GM19455 (cell line): ENCODE data around the gene HDHD3.
A peak's percentile ranks its signal among the peaks of the same experiment; 100 is the strongest.
"Not testable (repeated sequence)": the region's sequence is repeated elsewhere in the genome, so short reads cannot be mapped to it uniquely, and the experiment has no call there.

Experiments used
- ATAC-seq: cut with Tn5 transposase; IDR thresholded peaks from one replicate; pipeline ENCODE4 v1.9.1; 2021; ENCODE audit not compliant: unreplicated experiment

Gene HDHD3

DNA sequence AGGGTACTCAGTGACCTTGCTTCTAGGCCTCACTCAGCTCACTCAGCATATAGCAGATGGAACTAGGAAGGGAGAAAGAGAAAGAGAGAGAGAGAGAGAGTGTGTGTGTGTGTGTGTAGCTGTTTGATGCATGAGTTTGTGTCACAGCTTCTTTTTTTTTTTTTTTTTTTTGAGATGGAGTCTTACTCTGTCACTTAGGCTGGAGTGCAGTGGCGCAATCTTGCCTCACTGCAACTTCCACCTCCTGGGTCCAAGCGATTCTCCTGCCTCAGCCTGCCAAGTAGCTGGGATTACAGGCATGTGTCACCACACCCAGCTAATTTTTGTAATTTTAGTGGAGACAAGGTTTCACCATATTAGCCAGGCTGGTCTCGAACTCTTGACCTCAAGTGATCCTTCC is 11.1 kb downstream of the HDHD3 start:
- not testable (repeated sequence) for ATAC-seq

DNA sequence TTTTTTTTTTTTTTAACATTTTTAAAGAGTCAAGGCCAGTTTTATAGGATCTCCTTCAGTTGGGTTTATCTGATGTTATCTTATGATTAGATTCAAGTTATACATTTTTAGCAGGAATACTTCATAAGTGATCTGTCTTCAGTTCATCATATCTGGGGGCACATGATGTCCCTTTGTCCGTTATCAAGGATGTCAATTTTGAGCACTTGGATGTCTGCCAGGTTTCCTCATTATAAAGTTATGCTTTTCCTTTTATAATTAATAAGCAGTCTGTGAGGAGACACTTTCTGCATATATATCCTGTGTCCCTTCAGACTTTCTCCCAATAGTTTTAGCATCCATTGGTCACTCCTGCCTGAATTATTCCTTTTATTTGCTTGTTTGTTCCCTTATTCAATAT is 11.8 kb downstream of the HDHD3 start:
- no peak for ATAC-seq

DNA sequence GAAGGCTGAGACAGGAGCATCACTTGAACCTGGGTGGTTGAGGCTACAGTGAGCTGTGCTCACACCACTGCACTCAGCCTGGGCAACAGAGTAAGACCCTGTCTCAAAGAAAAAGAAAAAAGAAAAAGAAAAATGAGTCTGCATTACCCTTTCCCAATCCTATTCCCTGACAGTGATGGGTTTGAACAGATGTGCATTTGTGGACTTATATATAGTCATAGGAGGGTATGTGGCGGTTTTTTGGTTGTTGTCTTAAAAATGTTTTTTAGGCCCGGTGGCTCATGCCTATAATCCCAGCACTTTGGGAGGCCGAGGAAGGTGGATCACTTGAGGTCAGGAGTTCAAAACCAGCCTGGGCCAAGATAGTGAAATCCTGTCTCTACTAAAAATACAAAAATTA is 13.4 kb downstream of the HDHD3 start:
- ATAC-seq = no peak

DNA sequence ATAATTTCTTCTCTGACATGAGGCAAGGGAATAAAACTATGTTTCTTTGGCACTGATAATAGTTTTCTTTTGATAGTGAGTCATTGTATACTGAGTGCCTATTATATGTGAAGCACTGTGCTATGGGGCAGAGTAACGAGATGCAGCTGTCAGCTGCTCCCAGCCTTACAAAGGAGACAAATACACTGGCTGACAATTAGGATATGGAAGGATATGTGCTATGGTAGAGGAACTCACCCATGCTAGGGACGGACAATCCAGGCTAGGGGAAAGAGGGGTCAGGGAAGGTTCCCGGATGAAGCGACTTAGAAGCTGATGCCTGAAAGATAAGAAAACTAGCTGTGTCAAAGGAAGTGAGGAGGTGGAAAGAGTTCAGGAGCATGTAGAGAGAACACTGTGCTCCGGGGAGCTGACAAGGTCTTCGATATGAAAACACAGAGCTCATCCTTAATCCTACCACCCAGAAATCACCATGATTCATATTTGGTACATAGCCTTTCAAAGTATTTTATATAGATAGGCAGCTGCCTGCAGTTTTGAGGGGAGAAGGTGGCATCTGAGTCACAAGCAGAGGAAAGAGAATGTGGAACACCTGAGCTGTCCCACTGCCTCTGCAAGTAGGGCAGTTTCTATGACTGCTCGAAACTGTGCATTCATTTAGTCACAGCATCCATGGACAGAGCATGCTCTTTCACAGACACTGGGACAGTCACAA is 15.3 kb downstream of the HDHD3 start:
- no peak for ATAC-seq

DNA sequence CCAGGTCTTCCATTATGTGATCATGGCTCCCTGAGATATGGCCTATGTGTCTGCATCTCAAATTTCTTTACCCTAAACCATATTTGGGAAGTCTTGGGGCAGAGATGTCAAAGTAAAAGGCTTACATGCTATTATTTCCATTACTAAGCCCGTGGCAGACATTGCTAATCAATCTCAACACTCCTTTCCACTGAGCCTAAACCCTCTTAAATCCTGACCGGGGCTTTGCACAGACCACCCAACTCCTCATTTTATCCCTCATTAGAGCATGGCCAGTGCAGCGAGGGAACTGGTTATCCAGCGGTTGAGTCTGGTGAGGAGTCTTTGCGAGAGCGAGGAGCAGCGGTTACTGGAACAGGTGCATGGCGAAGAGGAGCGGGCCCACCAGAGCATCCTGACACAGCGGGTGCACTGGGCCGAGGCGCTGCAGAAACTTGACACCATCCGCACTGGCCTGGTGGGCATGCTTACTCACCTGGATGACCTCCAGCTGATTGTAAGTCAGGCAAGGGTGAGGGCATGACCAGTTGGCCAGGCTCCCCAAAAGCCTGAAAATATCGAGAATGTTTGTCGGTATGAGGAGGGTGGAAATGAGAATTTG is 16.4 kb downstream of the HDHD3 start:
- no peak for ATAC-seq

DNA sequence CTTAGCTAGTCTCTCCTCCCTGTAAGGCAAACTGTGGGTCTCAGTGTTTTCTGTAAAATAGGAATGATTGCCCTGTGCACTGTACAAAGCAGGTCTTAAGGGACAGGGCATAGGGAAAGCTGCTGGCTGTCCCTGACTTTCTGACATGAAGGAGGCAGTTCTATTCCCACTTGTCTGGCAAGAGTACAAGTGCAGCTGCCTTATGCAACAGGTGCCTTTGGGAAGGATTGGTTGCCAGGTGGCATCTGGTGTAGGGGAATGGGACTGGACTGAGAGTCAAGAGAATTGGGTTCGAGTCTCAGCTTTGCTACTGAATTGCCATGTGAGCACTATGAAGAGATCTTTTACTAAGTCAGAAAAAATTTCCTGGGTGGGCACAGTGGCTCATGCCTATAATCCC is 17.4 kb downstream of the HDHD3 start:
- no peak for ATAC-seq

DNA sequence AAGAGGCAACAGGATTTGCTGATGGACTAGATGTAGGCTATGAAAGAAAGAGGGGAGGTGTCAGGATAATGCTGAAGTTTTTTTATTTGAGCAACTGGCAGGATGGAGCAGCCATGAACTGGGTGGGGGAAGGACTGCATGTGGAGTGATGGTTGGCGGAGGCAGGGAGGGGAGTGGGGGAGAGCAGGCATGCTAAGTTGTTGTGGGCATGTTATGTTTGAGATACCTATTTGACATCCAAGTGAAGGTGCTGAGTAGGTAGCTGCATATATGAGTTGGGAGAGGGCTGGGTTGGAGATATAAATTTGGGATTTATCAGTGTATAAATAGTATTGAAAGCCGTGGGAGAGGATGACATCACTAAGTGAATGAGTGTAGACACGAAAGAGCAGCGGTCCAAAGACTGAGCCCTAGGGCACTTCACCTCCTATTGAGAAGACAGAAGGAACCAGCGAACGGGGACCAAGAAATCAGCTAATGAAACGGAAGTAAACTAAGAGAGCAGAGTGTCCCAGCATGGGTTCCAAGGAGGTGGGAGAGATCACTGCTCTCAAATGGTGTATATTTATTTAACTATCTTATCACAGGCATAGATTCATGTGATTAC is 20.0 kb downstream of the HDHD3 start:
- no peak for ATAC-seq

DNA sequence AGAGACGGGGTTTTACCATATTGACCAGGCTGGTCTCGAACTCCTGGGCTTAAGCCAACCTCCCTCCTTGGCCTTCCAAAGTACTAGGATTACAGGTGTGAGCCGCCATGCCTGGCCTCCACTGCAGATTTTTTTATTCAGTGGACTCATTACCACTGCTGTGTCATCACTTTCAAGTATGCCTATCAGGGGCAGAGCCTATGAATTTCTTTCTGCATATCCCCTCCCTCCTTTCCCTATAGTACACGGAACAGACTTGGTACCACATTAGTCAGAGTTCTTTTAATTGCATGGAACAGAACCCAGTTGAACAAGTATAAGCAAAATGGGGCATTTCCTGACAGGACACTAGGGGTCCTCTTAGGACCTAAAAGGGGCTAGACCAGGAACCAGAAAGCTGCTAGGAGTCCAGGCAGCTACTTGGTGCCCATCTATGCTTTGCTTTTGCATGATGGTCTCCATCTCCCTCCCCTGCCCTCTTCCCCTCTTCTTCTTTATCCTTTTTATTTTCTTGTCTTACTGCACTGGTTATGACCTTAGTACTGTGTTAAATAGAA is 21.7 kb downstream of the HDHD3 start:
- no peak for ATAC-seq

DNA sequence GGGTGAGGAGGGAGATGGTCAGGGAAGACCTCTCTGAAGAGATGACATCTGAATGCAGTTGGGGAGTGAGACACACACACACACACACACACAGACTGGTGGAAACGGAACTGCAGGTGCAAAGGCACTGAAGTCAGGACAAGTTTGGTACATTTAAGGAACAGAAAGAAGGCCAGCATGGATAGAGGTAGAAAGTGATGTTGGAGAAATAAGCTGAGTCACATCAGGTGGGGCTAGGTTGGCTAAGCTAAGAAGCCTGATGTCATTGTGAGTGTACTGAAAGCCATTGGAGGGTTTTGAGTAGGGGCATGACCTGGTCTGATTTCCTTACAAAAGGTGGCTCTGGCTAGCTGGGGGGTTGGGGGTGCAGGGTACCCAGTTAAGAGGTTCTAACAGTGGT is 24.4 kb downstream of the HDHD3 start:
- no peak for ATAC-seq

DNA sequence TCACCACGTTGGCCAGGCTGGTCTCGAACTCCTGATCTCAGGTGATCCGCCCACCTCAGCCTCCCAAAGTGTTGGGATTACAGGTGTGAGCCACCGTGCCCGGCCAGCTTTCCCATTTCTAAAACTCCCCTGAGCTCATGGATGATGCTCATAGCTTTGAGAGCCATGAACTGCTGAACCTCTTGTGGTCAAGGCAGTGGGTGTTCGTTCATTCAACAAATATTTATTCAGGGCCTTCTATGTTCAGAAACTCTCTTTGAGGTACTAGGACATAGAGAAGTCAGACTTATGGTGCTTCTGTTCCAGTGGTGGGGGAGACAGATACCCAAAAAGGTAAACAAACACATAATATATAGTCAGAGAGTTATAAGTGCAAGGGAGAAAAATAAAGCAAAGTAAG is 24.8 kb downstream of the HDHD3 start:
- ATAC-seq = no peak

DNA sequence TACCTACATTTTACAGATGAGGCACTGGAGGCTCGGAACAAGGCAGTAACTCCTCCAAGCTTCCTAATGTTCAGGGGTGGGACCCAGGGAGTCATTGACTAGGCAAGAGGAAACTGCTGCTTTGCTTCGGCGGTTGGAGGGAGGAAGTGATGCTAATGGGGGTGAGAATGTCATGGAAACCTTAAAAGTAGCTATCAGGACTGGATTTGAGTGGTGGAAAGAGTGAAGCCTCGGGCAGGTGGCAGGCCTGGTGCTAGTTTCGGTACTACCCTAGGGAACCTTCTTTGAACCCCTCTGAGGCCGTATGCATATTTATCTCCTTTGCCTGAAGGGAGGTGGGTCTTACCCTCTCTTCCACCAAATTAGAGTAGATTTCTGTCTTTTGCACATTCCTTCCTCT is 25.8 kb downstream of the HDHD3 start:
- no peak for ATAC-seq

DNA sequence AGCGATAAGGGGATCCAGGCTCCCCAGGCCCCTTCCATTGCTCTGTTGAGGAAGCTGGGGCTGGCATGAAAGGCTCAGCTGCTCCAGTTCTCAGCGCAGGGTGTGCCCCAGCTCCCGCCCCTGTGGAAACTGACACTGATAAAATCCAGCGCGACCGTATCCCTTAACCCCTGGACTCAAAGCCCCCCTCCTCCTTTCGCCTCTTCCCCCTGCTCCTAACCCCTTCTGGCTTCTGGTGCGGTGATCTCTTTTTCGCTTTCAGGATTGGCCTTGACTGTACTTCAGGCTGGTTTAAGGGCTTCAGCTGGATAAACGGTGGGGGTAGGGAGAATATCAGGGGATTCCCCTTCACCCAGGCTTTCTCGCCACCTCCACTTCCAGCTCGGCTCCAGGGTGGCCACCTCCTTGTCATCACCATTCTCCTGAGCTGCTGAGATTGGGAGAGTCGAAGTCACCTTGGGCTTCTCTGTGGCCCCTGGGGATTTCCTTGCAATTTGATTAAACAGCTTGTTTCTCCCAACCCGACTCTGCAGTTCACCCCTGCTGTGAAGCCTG is 26.6 kb downstream of the HDHD3 start:
- ATAC-seq = no peak

DNA sequence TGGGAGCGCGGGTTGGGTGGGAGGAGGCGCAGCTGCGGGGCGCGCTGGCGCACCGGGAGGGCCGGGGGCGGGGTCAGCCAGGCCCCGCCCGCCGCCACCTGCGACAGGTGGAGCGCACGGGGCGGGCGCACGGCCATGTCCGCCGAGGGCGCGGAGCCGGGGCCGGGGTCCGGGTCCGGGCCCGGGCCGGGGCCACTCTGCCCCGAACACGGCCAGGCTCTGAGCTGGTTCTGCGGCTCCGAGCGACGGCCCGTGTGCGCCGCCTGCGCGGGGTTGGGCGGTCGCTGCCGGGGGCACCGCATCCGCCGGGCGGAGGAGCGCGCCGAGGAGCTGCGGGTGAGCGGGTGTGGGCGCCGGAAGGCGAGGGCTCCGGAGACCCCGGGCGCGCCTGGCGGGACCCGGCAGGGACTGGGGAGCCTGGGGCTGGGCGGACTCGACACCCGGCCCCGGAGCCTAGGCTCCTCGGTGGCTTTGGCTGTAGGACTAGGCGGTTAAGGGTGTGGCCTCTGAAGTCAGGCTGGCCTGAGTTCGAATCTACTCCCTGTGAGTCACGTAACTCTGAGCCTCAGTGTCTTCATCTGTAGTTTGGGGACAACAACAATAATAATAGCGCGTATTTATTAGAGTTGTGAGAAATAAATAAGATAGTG is 27.2 kb downstream of the HDHD3 start, which contains the start of gene BSPRY:
Gene BSPRY, plus strand, starts transcription at position 97 of the 650 bp plus-strand sequence. Its CDS starts 39 bp downstream, at position 136.
- peak; percentile 42 for ATAC-seq

DNA sequence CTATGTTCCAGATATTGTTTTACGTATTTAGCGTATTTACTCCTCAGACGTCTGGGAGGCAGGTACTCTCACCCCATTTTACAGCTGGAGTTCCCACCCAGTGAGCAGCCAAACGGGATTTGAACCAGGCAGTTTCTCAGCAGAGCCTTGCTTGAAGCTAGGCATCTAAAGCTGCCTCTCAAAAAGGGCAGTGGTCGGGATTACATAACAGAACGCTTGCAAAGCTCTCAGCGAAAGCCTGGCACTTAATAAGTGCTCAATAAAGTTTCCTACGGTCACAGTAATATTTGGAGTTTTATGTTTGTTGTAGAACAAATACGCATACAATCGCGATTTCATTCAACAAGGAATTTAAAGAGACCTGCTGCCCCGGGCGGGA is 27.7 kb downstream of the HDHD3 start:
- no peak for ATAC-seq

DNA sequence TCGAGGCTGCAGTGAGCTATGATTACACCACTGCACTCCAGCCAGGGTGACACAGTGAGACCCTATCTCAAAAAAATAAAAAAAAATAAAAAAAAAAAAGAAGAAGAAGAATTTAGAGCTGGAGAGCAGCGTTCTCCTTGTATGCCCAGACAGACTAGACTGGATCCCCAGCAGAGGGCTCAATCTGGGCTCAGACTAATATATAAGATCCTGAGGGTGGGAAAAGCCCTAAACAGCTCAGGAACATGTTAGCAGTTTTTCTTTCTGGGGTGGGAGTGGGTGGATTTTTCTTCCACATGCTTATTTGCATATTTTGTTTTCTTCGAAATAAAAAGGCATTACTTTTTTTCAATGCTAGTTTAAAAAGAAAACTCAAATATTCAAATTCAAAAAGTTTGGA is 28.3 kb downstream of the HDHD3 start:
- ATAC-seq = no peak

DNA sequence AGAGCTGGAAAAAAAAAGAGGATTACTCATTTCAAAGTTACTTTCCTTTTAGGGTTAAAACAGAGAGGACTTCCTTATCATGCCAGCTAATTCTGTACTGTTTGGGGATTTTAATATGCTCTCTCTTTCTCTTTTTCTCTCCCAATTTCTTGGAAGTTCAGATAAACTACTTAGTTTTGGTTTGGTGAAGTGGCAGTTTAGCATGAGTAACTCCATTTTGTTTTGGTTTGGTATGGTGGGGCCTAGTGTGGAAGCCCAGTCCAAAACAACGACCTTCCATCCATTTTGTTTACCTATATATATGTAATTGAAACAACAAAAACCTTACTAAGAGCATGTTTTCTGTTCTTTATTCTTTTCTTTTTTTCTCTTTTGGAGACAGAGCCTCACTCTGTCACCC is 31.1 kb downstream of the HDHD3 start:
- ATAC-seq = no peak

DNA sequence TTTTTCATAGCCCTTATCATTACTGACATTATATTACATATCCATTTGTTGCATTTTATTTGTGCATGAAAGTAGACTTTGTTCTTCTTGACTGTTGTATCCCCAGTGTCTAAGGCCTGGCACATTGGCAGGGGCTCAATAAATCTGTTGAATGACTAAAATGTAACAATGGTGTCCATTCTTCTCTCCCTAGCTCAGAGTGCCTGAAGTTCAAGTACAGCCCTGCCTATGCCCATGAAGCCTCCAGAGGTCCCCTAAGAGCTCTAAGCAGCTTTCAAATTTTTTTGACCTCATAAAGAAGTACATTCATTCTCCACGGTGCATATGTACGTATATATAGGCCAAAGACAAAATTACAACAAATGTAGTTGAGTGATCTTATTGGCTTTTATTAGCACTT is 31.6 kb downstream of the HDHD3 start:
- ATAC-seq = no peak

DNA sequence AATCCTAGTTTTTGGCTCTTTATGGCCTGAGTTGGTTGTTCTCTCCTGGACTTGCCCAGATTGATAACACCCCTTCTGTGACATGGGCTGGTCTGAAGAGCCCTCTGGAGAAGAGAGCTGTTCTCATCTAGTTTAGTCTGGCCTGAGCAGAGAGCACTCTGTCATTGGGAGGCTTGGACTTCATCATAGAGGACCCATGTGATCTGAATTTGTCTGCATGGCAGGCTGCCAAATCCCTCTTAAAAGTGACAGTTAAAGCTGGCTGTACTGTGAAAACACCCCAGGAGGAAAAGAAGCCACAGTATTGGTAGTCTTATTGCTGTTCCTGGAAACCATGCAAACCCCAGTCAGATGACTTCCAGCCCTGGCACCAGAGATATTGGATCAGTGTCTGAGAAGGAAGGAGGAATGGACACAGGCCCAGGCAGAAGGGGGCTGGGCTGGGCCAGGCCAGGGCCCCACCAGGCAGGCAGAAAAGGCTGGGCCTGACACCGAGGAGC is 33.0 kb downstream of the HDHD3 start:
- ATAC-seq = no peak

DNA sequence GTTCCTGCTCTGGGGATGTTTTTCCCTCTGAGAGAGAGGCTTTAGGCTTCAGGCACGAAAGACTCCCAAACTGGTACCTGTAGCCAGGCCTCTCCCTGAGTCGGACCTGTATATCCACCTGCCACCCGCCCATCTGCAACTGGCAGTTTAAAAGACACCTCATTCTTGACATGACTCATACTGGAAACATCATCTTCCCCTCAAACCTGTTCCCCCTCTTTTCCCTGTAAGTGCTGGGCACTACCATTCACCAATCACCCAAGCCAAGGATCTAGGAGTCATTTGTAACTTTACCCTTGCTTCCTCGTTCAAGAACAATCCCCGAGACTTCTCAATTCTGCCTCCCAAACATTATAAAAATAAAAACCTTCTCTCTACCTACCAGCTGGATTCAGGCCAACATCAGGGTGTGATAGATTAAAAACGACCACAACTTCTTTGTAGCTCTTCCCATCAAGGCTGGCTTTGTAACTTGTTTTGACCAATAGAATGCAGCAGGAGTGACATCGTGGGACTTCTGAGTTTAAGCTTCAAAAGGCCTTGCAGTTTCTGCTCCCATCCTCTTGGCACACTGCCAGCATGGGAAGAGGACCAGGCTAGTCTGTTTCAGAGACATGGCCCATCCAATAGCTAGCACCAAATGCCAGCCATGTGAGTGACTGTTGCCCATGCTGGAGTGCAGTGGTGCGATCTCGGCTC is 34.9 kb downstream of the HDHD3 start:
- no peak for ATAC-seq

DNA sequence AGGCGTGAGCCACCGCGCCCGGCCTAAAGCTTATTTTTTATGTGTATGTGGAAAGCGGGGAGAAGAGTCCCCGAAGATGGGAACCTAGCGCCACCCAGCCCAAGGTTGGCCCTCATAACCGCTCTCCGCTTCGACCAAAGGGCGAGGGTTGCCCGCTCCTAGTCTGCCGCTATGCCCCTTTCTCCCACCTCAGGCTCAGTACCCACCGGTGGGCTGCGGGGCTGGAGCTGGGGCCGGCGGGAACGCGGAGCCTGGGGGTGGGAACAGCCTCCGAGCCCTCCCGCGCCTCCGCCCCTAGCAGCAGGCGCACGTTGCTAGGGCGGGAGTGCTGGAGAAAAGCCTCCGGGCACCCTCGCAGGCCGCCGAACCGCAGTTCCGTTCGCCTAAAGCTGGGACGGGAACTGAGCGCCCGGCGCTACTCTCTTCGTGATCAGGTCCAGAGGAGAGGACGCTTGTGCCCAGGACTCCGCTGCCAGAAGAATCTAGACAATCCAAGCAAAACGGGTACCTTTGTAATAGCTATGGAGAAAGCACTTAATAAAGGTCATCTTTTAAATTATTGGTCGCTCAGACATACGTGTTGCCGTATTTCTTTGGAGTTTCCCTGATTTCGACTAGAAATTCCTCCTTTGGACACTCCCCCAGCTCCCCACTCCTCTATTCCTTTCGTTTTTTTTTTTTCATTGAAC is 36.6 kb downstream of the HDHD3 start, which contains the start of gene WDR31:
Gene WDR31, minus strand, starts transcription at position 265 of the 689 bp plus-strand sequence. CDS start 8,253 bp downstream, outside the sequence.
- ATAC-seq = peak; percentile 99
